GM18858 (cell line): Measurements from ENCODE around the gene MSMB.
"Not testable (repeated sequence)": the region's sequence is repeated elsewhere in the genome, so short reads cannot be mapped to it uniquely, and the experiment has no call there.

ENCODE experiments used
- ATAC-seq: cut with Tn5 transposase; IDR thresholded peaks from one replicate; pipeline ENCODE4 v1.9.1; 2021; ENCODE audit not compliant: unreplicated experiment

MSMB gene

DNA sequence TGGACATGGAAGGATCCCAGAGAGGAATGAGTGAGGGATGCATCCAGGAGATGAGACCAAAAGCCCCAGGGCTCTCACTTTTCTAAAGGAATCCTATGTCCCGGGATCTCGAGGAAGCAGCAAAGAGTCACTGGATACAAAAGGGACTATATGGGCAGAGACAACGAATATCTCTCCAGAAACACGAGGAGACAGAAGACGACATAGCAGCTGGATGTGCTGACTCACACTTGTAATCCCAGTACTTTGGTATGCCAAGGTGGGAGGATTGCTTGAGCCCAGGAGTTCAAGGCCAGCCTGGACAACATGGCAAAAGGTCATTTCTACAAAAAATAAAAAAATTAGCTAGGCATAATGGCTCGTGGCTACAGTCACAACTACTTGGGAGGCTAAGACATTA is 24.7 kb upstream of the MSMB start:
- no peak for ATAC-seq

GRCh38 chr10:46069771-46070463 is 23.8 kb upstream of the MSMB start:
- no peak for ATAC-seq

- ATAC-seq = no peak
These were observed 22.8 kb upstream of the MSMB start for GRCh38 chr10:46068905-46069304.

- no peak for ATAC-seq
These were observed 22.0 kb upstream of the MSMB start for GRCh38 chr10:46068117-46068516.

DNA sequence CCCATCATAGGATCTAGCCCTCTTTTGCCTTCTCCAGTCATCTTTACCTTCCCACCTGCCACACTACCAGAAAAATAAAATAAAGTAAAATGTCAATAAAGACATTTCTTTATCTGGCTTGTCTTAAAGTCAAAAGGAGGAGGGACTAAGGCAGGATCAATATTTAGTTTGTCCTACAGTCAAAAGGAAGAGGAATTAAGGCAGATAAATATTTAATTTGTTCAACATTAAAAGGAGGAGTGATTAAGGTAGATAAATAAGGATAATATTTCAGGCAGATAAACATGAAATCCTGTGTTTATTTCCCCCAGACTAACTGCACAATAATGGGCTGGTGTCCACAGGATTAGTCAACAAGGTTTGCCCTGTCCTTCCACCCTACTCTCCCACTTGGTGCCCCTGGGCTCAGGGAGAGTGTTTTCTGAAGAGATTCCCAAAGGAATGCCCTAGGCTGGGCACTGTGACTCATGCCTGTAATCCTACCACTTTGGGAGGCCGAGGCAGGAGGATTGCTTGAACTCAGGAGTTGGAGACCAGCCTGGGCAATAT is 18.3 kb upstream of the MSMB start:
- no peak for ATAC-seq

DNA sequence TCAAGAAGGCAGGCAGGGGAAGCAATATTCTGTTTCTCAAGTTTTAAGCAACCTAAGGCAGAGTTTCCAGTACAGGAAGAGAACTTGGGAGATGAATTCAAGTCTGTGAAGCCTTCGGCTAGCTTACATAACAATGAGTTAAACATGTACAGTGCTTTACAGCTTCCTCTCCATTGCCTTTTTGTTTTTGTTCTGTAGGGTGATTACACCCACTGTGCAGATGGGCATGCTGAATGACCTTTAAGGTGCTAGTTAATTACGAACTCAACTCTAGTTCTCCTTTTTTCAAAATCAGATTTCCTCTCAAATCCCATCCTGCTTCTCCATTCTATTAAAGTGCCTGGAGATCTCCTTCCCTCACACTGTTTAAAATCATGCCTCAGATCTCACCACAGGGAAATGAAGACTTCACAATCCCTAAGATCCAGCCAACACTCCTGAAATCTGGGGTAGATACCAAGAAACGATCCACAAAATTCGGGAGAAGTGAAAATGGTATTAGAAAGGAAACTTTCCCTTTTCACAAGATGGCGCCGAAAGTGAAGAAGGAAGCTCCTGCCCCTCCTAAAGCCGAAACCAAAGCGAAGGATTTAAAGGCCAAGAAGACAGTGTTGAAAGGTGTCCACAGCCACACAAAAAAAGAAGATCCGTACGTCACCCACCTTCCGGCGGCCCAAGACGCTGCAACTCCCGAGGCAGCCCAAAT is 16.8 kb upstream of the MSMB start:
- no peak for ATAC-seq

- no peak for ATAC-seq
These were observed 14.6 kb upstream of the MSMB start for GRCh38 chr10:46060706-46061105.

DNA sequence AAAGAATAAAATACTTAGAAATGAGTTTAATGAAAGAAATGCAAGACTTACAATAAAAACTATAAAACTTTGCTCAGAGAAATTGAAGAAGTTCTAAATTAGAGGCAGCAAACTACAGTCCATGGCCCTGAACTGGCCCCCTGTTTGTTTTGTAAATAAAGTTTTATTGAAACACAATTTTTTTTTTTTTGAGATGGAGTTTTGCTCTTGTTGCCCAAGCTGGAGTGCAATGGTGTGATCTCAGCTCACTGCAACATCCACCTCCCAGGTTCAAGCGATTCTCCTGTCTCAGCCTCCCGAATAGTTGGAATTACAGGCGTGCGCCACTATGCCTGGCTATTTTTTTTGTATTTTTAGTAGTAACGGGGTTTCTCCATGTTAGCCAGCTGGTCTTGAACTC is 11.9 kb upstream of the MSMB start:
- not testable (repeated sequence) for ATAC-seq

DNA sequence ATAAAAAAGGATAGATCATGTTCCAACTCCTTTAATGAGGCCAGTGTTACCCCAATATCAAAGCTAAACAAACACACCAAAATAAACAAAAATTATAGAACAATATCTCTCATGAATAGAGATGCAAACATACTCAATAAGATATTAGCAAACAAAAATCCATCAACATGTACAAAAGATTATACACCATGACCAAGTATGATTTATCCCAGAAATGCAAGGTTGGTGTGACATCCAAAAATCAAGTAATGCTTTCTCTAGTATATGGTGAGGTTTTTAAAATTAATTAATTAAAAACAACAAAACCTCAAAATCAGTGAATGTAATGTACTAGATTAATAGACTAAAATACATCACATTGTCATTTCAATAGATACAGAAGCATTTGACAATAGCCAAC is 11.0 kb upstream of the MSMB start:
- no peak for ATAC-seq

DNA sequence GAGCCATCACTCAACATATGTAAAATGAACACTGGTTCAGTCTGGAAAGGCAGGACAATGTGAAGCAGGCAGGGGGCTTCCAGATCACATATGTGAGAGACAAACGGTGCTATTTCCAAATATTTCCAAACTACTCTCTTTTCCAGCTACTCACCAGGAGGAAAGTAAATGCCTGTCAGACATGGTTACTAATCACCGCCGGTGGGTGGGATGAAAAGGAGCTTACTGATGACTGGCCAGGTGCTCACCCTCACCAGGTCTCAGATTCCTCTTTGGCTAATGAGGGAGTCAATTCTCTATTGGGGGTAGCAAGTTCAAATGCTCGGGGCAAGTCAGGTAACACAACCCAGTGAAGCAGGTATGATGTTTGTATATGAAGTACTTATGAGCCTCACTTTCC is 9.7 kb upstream of the MSMB start:
- ATAC-seq = no peak

DNA sequence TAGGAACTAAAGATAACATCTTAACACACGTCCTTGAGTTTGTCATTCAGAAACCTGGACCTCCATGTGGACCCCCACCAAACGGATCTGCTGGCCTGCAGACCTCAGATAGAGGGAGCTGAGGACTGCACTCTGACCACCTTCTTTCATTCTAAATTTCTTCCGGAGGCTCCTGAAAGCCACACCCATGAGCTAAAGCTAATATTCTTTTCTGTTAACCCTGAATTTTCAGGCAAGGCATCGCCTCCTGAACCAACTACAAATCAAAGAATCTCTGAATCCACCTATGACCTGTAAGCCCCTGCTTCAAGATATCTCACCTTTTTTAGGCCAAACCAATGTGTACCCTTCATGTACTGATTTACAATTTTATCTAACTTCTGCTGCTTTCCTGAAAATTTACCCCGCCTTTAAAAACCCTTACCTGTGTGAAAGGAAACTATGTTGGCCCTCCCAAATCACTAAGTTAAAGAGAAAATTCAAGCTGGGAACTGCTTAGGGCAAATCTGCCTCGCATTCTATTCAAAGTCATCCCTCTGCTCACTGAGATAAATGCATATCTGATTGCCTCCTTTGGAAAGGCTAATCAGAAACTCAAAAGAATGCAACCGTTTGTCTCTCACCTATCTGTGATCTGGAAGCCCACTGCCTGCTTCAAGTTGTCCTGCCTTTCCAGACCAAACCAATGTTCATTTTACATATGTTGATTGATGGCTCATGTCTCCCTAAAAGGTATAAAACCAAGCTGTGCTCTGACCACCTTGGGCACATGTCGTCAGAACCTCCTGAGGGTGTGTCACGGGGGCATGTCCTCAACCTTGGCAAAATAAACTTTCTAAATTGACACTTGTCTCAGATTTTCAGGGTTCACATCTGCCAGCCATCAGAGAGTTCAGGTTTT is 7.7 kb upstream of the MSMB start:
- ATAC-seq = no peak

DNA sequence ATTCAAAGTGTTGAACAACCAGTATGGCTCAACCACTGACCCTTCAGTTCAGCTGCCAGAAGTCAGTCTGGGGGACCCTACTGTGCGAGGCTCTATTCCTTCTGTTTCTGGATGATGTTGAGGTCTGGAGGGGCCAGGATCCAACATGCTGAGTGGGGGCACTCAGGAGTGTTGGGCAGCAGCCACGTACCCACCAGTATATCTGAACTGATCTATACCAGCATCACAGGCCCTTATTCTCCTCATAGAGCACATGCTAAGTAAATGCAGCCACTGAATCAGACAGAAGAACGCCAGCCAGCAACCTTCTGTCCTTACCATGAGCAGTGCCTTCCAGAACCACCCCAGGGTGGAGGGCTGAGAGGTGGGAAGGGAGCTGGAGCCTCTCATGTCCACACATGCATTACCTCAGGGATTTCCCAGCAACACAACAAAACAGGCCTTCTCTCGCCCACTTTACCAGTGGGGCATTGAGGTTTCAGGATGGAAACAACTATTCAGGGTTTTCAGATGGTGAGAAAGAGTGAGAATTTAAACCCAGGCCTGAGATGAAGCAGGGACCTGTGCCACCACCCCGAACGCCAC is 6.8 kb upstream of the MSMB start:
- ATAC-seq = no peak

DNA sequence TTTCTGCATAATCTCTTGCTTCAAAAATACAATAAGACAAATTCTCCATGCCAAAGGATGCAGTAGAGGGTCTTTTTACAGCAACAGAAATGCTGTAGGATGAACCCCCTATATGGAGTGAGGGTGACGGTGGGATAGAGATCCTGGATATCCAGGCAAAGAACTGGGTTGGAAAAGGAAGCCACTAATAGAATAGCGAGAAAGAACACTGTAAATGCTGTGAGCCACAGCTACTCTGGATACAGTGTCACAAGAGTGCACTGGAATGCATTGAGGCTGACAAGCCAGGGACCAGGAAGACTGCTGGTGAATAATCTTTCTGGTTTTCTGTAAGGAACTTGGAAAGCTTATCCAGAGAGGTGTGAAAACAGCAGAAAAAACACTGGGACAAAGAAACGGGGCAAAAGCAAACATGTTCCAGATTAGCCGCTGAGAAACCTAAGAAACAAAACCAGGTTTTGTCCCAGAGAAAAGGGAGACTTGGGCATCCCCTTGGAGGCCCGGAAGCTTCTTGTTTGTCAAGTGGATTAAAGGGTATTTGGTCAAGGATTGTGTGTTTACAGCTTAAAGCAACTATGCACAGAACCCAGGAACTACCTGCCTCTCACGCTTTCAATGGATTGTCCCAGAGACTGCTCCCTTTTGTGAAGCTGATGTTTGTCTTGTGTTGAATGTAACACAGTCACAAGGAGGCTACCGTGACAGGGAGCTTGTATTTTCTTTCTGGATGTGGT is 6.2 kb upstream of the MSMB start:
- no peak for ATAC-seq

DNA sequence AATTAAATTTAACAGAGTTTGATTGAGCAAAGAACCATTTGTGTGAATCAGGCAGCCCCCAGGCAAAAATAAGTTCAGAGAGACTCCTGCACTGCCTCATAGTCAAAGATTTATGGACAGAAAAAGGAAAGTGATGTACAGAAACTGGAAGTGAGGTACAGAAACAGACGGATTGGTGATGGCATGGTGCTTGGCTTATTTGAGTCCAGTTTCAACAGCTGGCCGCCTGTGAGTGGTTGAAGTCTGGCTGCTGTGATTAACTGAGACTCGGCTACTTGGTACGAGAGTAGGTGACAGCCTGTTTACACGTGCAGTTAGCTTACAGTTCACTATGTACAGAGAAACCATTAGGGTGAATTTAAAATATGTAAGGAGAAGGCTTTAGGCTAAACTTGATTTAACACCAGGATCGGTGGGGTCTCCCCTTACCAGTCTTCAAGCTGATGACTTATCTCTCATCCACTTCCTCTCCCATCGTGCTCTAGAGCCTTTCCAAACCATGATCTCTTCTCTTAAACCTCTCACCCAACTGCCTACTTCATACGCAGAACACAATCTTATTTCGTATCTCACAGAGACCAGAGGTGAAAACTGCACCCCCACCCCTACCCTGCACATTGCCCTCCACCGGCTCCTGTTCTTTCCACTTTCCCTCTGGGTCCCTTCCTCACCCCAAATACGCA is 5.0 kb upstream of the MSMB start:
- no peak for ATAC-seq

DNA sequence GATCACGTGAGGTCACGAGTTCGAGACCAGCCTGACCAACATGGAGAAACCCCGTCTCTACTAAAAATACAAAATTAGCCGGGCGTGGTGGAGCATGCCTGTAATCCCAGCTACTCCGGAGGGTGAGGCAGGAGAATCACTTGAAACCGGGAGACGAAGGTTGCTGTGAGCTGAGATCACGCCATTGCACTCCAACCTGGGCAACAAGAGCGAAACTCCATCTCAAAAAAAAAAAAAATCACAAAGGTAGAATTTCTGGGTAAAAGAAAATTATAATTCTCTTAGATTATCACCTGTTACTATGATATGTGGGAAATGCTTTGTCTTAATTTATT is 3.4 kb upstream of the MSMB start:
- ATAC-seq = not testable (repeated sequence)

GRCh38 chr10:46048152-46048551 is 2.1 kb upstream of the MSMB start:
- ATAC-seq = no peak

- ATAC-seq = no peak
These were observed 3.5 kb downstream of the MSMB start for GRCh38 chr10:46042527-46042926.

- ATAC-seq = no peak
These were observed 6.1 kb downstream of the MSMB start for GRCh38 chr10:46040004-46040403.

- ATAC-seq = no peak
These were observed 8.8 kb downstream of the MSMB start for GRCh38 chr10:46037107-46037825.
